A549 (cell line): ENCODE measurements around the gene TBC1D10A. TPM values are rescaled to one million over a fixed set of nuclear protein-coding genes. Genes with fewer than 3 reads are reported as not detected.

ENCODE experiments used
- ATAC-seq, 2 experiments: fragments of 200-7000 bp in 1 of 2; fragments of >200 bp in 1 of 2; cut with Nextera tagmentation in 1 of 2; cut with Tn5 transposase in 1 of 2; 3 replicates each; pipeline versions ENCODE4 v1.8.0 to v1.9.1; 2018 to 2020; ENCODE audit warnings: mild to moderate bottlenecking in 1 of 2, moderate library complexity in 1 of 2
- CTCF ChIA-PET: fragments of 300-600 bp; sonication (Branson Sonifier 250); formaldehyde crosslinking; extraction: SDS; loops from one replicate; lab custom pipeline; 2021; ENCODE audit warnings: antibody characterized with exemption, inconsistent platforms; lab: Yijun Ruan, JAX
- POLR2A ChIA-PET: fragments of 350-600 bp; formaldehyde crosslinking; extraction: SDS; loops from one replicate; lab custom pipeline; 2021; ENCODE audit warnings: antibody characterized with exemption, inconsistent platforms; lab: Yijun Ruan, JAX
- DNase-seq, 2 experiments: peaks; one replicate each; pipeline versions ENCODE4 v3.0.0 to v3.0.0-alpha.2; 2011 to 2016; ENCODE audit warnings: low read depth in 1 of 2, low spot score in 1 of 2
- FAIRE-seq: peaks from 2 replicates; lab custom pipeline; 2011; peaks lifted over from hg19 to GRCh38; lab: Jason Lieb, UNC
- H3K27ac ChIP-seq, 2 experiments: fragments of >200 bp; sonication (Bioruptor Twin); formaldehyde crosslinking; 3 replicates each; pipeline ENCODE4 v1.5.1; 2016 to 2017
- H3K4me1 ChIP-seq: fragments of >200 bp; sonication (Bioruptor Twin); formaldehyde crosslinking; 3 replicates; pipeline ENCODE4 v1.6.1; 2016
- H3K4me2 ChIP-seq: fragments of >200 bp; sonication (Bioruptor Twin); formaldehyde crosslinking; 3 replicates; pipeline ENCODE4 v1.6.1; 2016
- H3K4me3 ChIP-seq: fragments of >200 bp; sonication (Bioruptor Twin); formaldehyde crosslinking; 3 replicates; pipeline ENCODE4 v1.5.1; 2016
- H3K9me3 ChIP-seq: fragments of >200 bp; sonication (Bioruptor Twin); formaldehyde crosslinking; 3 replicates; pipeline ENCODE4 v1.6.1; 2016
- CBX2 ChIP-seq: fragments of 200-600 bp; sonication (generic); IDR thresholded peaks from 2 replicates; pipeline ENCODE4 v1.6.1; 2016; ENCODE audit warnings: low read depth, mild to moderate bottlenecking, borderline replicate concordance
- CHD2 ChIP-seq: fragments of 150-350 bp; IDR thresholded peaks from 2 replicates; pipeline ENCODE4 v1.6.1; 2014; ENCODE audit warnings: low read length; ENCODE audit not compliant: partially characterized antibody
- CHD4 ChIP-seq: fragments of 200-600 bp; sonication (generic); IDR thresholded peaks from 2 replicates; pipeline ENCODE4 v1.6.1; 2016; ENCODE audit warnings: antibody characterized with exemption, mild to moderate bottlenecking, borderline replicate concordance
- EHF ChIP-seq: fragments of 250-450 bp; sonication (Bioruptor Pico); IDR thresholded peaks from 2 replicates; pipeline ENCODE4 v1.5.0; 2020; ENCODE audit warnings: mild to moderate bottlenecking
- FOSB ChIP-seq: fragments of 250-450 bp; sonication (Bioruptor Pico); IDR thresholded peaks from 2 replicates; pipeline ENCODE4 v1.5.0; 2020; ENCODE audit warnings: mild to moderate bottlenecking, moderate library complexity
- HEYL ChIP-seq: fragments of 250-450 bp; sonication (Bioruptor Pico); IDR thresholded peaks from 2 replicates; pipeline ENCODE4 v1.8.0; 2021; ENCODE audit warnings: mild to moderate bottlenecking, moderate library complexity
- HOXA7 ChIP-seq: fragments of 250-450 bp; sonication (Bioruptor Pico); IDR thresholded peaks from 2 replicates; pipeline ENCODE4 v1.5.0; 2020; ENCODE audit warnings: mild to moderate bottlenecking, moderate library complexity
- HOXB13 ChIP-seq: fragments of 250-450 bp; sonication (Bioruptor Pico); IDR thresholded peaks from 2 replicates; pipeline ENCODE4 v1.5.0; 2020; ENCODE audit warnings: low read depth, mild to moderate bottlenecking, moderate library complexity
- JUN ChIP-seq, 2 experiments: fragments of >200 bp; sonication (Bioruptor Twin); formaldehyde crosslinking; IDR thresholded peaks; 2 replicates in 1 of 2; 3 replicates in 1 of 2; pipeline ENCODE4 v1.6.1; 2016 to 2017
- JUNB ChIP-seq: fragments of >200 bp; sonication (Bioruptor Twin); formaldehyde crosslinking; IDR thresholded peaks from 2 replicates; pipeline ENCODE4 v1.6.1; 2016
- MAFK ChIP-seq: fragments of 450-650 bp; IDR thresholded peaks from 2 replicates; pipeline ENCODE4 v1.6.1; 2014; ENCODE audit not compliant: partially characterized antibody
- MYC ChIP-seq: IDR thresholded peaks from 2 replicates; pipeline ENCODE4 v1.6.1; 2012; ENCODE audit warnings: mild to moderate bottlenecking, inconsistent platforms, low read length, improper control_type of control experiment, borderline replicate concordance
- NFE2L2 ChIP-seq: fragments of 150-350 bp; conservative IDR thresholded peaks from 2 replicates; pipeline ENCODE4 v1.6.1; 2014; ENCODE audit warnings: low read length
- POLR2A ChIP-seq: IDR thresholded peaks from 2 replicates; pipeline ENCODE4 v1.6.1; 2012; ENCODE audit warnings: mild to moderate bottlenecking, low read length
- POLR2AphosphoS2 ChIP-seq: conservative IDR thresholded peaks from 2 replicates; pipeline ENCODE4 v1.6.1; 2012; ENCODE audit warnings: low read length, improper control_type of control experiment, inconsistent platforms
- ZC3H11A ChIP-seq: fragments of 450-650 bp; IDR thresholded peaks from 2 replicates; pipeline ENCODE4 v1.6.1; 2014; ENCODE audit warnings: antibody characterized with exemption, mild to moderate bottlenecking
- ZNF302 ChIP-seq: fragments of 250-450 bp; sonication (Bioruptor Pico); IDR thresholded peaks from 2 replicates; pipeline ENCODE4 v1.9.0; 2021; ENCODE audit warnings: inconsistent platforms, mild to moderate bottlenecking, moderate library complexity
- WGBS: methylation state at CpG from one replicate; pipeline ENCODE4 v1.1.6; 2017; ENCODE audit errors: missing lambda C conversion rate; 5-methylcytosine and 5-hydroxymethylcytosine counted together
- polyA plus RNA-seq, 4 experiments: library from polyadenylated mRNA; depleted of rRNA in 3 of 4; stranded (reverse); fragments of >200 nt; fragmentation: RNase III in 1 of 4; extraction: RNeasy Plus Mini Kit Qiagen cat#74134 plus additional on column Dnase treatment in 1 of 4; gene quantifications; 2 replicates in 3 of 4; 3 replicates in 1 of 4; pipeline ENCODE4 v1.2.3, GENCODE V29; 2011 to 2017
- TF ChIP-seq, protein P1 (sequence below): fragments of 250-450 bp; sonication (Bioruptor Pico); IDR thresholded peaks from 2 replicates; pipeline ENCODE4 v1.5.0; 2021; ENCODE audit warnings: mild to moderate bottlenecking, moderate library complexity, borderline replicate concordance
- TF ChIP-seq, protein P2 (sequence below): fragments of 450-650 bp; IDR thresholded peaks from 2 replicates; pipeline ENCODE4 v1.6.1; 2014; ENCODE audit warnings: antibody characterized with exemption
- TF ChIP-seq, protein P3 (sequence below): fragments of 150-350 bp; IDR thresholded peaks from 2 replicates; pipeline ENCODE4 v1.6.1; 2014; ENCODE audit warnings: low read depth, mild to moderate bottlenecking, low read length
- TF ChIP-seq, protein P4 (sequence below): fragments of 250-450 bp; sonication (Bioruptor Pico); IDR thresholded peaks from 2 replicates; pipeline ENCODE4 v1.5.0; 2020; ENCODE audit warnings: low read depth, mild to moderate bottlenecking, moderate library complexity
- TF ChIP-seq, protein P5 (sequence below): fragments of >200 bp; sonication (Bioruptor Twin); formaldehyde crosslinking; IDR thresholded peaks from 3 replicates; pipeline ENCODE4 v1.6.1; 2016

The TBC1D10A gene
- polyA plus RNA-seq, 2 of the 4 experiments (the other 2 are of a cell fraction) = 5.8 to 6.8 TPM

DNA sequence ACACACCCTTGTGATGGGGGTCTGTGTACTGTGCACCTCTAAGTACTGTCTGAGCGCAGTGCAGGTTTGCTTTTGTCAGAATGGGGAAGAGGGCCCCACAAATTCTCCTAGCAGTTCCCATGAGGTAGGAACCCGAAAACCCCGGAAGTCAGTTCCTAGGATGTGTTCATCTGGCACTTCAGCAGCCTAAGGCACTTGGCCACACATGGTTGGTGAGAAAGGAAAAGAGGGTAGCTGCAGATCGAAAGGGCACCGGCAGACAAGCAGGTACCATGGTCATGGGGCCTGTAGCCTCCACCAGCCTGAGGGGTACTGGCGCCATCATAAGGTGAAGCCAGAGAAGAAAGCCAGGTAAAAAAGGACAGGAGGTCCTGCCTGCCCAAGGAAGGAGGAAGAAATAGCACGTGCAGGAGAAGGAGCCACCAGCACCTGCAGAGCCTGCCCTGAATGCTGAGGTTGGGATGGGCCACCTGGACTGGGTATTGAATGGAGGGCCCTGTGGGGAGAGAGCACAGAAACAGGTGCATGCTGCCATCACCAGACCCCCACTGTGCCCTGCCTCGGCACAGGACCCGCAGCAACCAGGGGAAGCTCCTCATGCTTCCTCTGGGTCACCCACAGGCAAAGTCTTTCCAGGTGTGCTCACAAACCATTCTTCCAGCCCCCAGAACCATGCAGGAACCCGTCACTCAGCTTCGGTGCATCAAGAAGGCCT lies 29.3 kb downstream of the TBC1D10A start:
- no peak for DNase-seq
- H3K4me2 ChIP-seq = no peak overlapping the region
- WGBS = 92% methylated on average over 11 of the region's 11 CpGs
- no peak for ATAC-seq
- no peak overlapping the region for H3K4me3 ChIP-seq
- POLR2A ChIA-PET = no interaction called here
- FAIRE-seq = no peak
- no peaks in the 10 kb centered on the region; the same call in 2 of the 3 replicates for H3K4me1 ChIP-seq
- TF ChIP-seq CBX2 (no peak), POLR2AphosphoS2 (no peak), HOXA7 (CRISPR knock-in tag) (no peak), EHF (CRISPR knock-in tag) (no peak), MAFK (no peak), HEYL (CRISPR knock-in tag) (no peak)
- TF ChIP-seq, protein P1, sequence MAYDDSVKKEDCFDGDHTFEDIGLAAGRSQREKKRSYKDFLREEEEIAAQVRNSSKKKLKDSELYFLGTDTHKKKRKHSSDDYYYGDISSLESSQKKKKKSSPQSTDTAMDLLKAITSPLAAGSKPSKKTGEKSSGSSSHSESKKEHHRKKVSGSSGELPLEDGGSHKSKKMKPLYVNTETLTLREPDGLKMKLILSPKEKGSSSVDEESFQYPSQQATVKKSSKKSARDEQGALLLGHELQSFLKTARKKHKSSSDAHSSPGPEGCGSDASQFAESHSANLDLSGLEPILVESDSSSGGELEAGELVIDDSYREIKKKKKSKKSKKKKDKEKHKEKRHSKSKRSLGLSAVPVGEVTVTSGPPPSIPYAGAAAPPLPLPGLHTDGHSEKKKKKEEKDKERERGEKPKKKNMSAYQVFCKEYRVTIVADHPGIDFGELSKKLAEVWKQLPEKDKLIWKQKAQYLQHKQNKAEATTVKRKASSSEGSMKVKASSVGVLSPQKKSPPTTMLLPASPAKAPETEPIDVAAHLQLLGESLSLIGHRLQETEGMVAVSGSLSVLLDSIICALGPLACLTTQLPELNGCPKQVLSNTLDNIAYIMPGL (CRISPR knock-in tag) = no peak
- TF ChIP-seq, protein P2, sequence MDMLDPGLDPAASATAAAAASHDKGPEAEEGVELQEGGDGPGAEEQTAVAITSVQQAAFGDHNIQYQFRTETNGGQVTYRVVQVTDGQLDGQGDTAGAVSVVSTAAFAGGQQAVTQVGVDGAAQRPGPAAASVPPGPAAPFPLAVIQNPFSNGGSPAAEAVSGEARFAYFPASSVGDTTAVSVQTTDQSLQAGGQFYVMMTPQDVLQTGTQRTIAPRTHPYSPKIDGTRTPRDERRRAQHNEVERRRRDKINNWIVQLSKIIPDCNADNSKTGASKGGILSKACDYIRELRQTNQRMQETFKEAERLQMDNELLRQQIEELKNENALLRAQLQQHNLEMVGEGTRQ = no peak
- no peak overlapping the region for H3K27ac ChIP-seq
- H3K9me3 ChIP-seq = no peaks in the 10 kb centered on the region
- CTCF ChIA-PET = interaction anchor here (3.5 kb wide), 1 partner anchor 10 kb away, joined by 12 read pairs; no protein-coding TSS in a partner anchor

DNA sequence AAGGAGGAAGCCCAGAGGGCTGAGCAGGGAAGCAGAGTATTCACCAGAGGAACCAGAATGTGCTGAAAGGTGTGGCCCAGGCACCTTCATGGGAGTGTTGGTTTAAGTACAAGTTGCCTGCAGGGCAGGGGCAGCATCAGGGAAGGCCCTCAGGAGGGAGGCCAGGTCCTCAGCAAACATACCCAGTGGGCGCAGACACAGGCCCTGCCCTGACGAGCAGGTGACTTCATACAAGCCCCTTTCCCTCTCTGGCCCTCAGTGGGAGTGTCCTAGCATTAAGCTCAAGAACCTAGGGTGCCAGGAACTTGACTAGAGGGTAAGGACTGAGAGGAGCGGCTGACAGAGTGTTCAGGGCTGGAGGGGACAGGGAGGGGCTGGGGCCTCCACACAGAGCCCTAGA lies 29.9 kb downstream of the TBC1D10A start:
- Histone ChIP-seq H3K4me3 (no peak overlapping the region), H3K27ac (no peak overlapping the region), H3K4me1 (no peaks in the 10 kb centered on the region), H3K4me2 (no peak overlapping the region), H3K9me3 (no peaks in the 10 kb centered on the region)
- CTCF ChIA-PET = interaction anchor here (1.5 to 3.5 kb wide), 2 partner anchors 9 to 33 kb away, joined by 6 to 12 read pairs; no protein-coding TSS in a partner anchor
- POLR2A ChIA-PET = no interaction called here
- DNase-seq (no peak), FAIRE-seq (no peak), ATAC-seq (no peak)
- 89% methylated on average over 3 of the region's 3 CpGs for WGBS
- TF ChIP-seq JUN (IDR thresholded peaks at IDR 0.05) (no peak), POLR2AphosphoS2 (no peak), CHD2 (no peak), CBX2 (no peak), FOSB (no peak), HOXB13 (CRISPR knock-in tag) (no peak)
- TF ChIP-seq, protein P3, sequence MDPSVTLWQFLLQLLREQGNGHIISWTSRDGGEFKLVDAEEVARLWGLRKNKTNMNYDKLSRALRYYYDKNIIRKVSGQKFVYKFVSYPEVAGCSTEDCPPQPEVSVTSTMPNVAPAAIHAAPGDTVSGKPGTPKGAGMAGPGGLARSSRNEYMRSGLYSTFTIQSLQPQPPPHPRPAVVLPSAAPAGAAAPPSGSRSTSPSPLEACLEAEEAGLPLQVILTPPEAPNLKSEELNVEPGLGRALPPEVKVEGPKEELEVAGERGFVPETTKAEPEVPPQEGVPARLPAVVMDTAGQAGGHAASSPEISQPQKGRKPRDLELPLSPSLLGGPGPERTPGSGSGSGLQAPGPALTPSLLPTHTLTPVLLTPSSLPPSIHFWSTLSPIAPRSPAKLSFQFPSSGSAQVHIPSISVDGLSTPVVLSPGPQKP = no peak
- TF ChIP-seq, protein P4, sequence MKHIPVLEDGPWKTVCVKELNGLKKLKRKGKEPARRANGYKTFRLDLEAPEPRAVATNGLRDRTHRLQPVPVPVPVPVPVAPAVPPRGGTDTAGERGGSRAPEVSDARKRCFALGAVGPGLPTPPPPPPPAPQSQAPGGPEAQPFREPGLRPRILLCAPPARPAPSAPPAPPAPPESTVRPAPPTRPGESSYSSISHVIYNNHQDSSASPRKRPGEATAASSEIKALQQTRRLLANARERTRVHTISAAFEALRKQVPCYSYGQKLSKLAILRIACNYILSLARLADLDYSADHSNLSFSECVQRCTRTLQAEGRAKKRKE = no peak

DNA sequence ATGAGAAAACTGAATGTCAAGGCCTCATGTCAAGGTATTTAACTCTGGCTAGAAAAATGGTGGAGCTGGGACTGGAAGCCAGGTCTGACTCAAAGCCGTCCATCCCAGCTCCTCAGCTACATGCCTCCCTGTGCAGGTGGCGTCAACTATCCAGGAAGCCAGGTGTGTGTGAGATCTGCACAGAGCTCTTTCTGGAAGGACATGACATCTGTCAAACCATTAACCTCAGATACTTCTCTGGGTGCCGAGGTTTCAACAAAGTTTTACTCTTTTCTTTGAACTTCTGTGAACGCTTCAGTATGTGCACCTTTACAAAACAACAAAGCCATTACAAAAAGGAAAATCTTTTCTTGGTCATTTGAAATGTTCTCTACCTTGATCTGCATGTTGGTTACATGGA lies 30.4 kb downstream of the TBC1D10A start:
- DNase-seq (no peak), FAIRE-seq (no peak), ATAC-seq (no peak)
- H3K9me3 ChIP-seq = no peaks in the 10 kb centered on the region
- POLR2A ChIA-PET = no interaction called here
- CTCF ChIA-PET = interaction anchor here (1.3 to 3.5 kb wide), 4 partner anchors 9 to 188 kb away, joined by 3 to 12 read pairs (median 5); no protein-coding TSS in a partner anchor
- no peak overlapping the region for H3K27ac ChIP-seq
- 95% methylated on average over 4 of the region's 4 CpGs for WGBS
- H3K4me3 ChIP-seq = no peak overlapping the region
- H3K4me2 ChIP-seq = no peak overlapping the region
- H3K4me1 ChIP-seq = no peaks in the 10 kb centered on the region
- TF ChIP-seq, protein P1 (CRISPR knock-in tag) = no peak
- no peak for TF ChIP-seq ZC3H11A
- TF ChIP-seq CHD4 = no peak
- TF ChIP-seq JUNB = no peak
- no peak for TF ChIP-seq NFE2L2
- TF ChIP-seq MYC = no peak
- TF ChIP-seq POLR2A = no peak
- TF ChIP-seq, protein P5, sequence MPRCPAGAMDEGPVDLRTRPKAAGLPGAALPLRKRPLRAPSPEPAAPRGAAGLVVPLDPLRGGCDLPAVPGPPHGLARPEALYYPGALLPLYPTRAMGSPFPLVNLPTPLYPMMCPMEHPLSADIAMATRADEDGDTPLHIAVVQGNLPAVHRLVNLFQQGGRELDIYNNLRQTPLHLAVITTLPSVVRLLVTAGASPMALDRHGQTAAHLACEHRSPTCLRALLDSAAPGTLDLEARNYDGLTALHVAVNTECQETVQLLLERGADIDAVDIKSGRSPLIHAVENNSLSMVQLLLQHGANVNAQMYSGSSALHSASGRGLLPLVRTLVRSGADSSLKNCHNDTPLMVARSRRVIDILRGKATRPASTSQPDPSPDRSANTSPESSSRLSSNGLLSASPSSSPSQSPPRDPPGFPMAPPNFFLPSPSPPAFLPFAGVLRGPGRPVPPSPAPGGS = no peak
- TF ChIP-seq ZNF302 (CRISPR knock-in tag) = no peak
- TF ChIP-seq HEYL (CRISPR knock-in tag) = no peak
